Tibial nerve (tissue), 4 donors: Measurements from ENCODE around the gene IGSF8.

Source experiments
- CTCF ChIP-seq, 5 experiments: fragments of 200-600 bp in 3 of 5; fragments of 450-650 bp in 2 of 5; sonication (generic) in 3 of 5; IDR thresholded peaks; one replicate each; pipeline ENCODE4 v1.5.1; 2016 to 2019; ENCODE audit warnings: antibody characterized with exemption in 5 of 5, mild to moderate bottlenecking in 3 of 5, moderate library complexity in 2 of 5
- EP300 ChIP-seq, 2 donors: sonication (generic); formaldehyde crosslinking; IDR thresholded peaks; one replicate each; pipeline ENCODE4 v1.6.1; 2017; ENCODE audit warnings: antibody characterized with exemption in 2 of 2, mild to moderate bottlenecking in 1 of 2
- POLR2A ChIP-seq, 2 donors: fragments of 450-650 bp; IDR thresholded peaks; one replicate each; pipeline ENCODE4 v1.6.1; 2017; ENCODE audit warnings: antibody characterized with exemption in 2 of 2, mild to moderate bottlenecking in 2 of 2, moderate library complexity in 2 of 2

DNA sequence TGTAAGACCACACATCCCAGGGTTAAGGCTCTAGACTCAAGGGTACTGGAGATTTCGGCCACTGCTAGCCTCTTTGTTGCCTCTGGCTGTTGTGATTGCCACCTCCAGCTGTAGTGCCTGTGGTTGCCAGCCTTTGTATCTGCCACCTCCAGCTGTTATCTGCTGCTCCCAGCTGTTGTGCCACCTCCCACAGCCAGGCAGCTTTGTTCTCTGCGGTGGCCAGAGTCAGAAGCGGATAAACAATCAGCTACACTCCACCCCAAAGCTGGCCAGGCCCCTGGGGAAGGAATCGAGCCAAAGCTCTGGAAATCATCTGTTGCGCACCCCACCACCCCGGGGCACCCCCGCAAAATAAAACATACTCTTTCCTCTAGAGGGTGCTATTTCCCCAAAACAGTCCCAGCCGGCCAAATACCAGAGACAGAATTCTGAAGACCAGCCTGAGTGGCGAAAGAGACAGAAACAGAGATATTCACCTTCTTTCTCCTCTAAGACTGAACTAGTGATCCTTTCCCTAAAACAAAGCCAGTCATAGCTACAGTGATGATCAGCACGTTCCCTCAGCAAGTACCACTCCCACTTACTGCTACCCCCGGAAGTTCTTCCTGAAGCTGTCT lies 51.8 kb downstream of the IGSF8 start:
- TF ChIP-seq POLR2A (IDR thresholded peaks at IDR 0.05) (no peak), CTCF (IDR thresholded peaks at IDR 0.05) (peak; percentile 66 to 85 (median 69)), EP300 (IDR thresholded peaks at IDR 0.05) (peak in 1 of 2 donors; percentile 64)
